Esophagus squamous epithelium (tissue), 5 donors: ENCODE data around the gene FAM193B. TPM values are rescaled to one million over a fixed set of nuclear protein-coding genes. Genes with fewer than 3 reads are reported as not detected.
A peak's percentile ranks its signal among the peaks of the same experiment; 100 is the strongest.

Experiments
- DNase-seq: peaks from one replicate; lab custom pipeline; 2025; lab: John Stamatoyannopoulos, UW
- H3K27ac ChIP-seq, 4 donors: fragments of 200-600 bp; sonication (generic); one replicate each; pipeline ENCODE4 v1.5.1; 2016 to 2019; ENCODE audit warnings: mild to moderate bottlenecking in 1 of 4
- H3K27me3 ChIP-seq, 4 donors: fragments of 200-600 bp; sonication (generic); 1 replicate in 3 of 4; 2 replicates in 1 of 4; pipeline versions ENCODE4 v1.5.1 to v1.6.0; 2017 to 2021; ENCODE audit warnings: antibody characterized with exemption in 1 of 4
- H3K36me3 ChIP-seq, 3 donors: fragments of 200-600 bp; sonication (generic); one replicate each; pipeline ENCODE4 v1.5.1; 2016 to 2019
- H3K4me1 ChIP-seq, 3 donors: fragments of 200-600 bp; sonication (generic); one replicate each; pipeline ENCODE4 v1.5.1; 2017 to 2019
- H3K4me3 ChIP-seq, 4 donors: fragments of 200-600 bp; sonication (generic); 1 replicate in 3 of 4; 2 replicates in 1 of 4; pipeline ENCODE4 v1.5.1; 2016 to 2019; ENCODE audit warnings: mild to moderate bottlenecking in 2 of 4, moderate library complexity in 1 of 4
- H3K9me3 ChIP-seq, 3 donors: fragments of 200-600 bp; sonication (generic); one replicate each; pipeline ENCODE4 v1.5.1; 2016 to 2019
- CTCF ChIP-seq, 6 experiments: fragments of 450-650 bp in 4 of 6; fragments of 200-600 bp in 2 of 6; sonication (generic) in 2 of 6; IDR thresholded peaks; one replicate each; pipeline ENCODE4 v1.5.1; 2016 to 2019; ENCODE audit warnings: antibody characterized with exemption in 6 of 6, mild to moderate bottlenecking in 4 of 6, moderate library complexity in 4 of 6
- POLR2A ChIP-seq, 4 donors: fragments of 450-650 bp; IDR thresholded peaks; one replicate each; pipeline ENCODE4 v1.6.1; 2017; ENCODE audit warnings: antibody characterized with exemption in 4 of 4, mild to moderate bottlenecking in 4 of 4, moderate library complexity in 3 of 4
- WGBS, 2 donors: methylation state at CpG; one replicate each; pipeline ENCODE4 v1.1.5; 2018; 5-methylcytosine and 5-hydroxymethylcytosine counted together
- intact Hi-C: fragments of 100-400 bp; cut with DNase I; formaldehyde crosslinking; loops from one replicate; pipeline ENCODE4 v1.15.0; 2022
- total RNA-seq, 4 donors: library from RNA; depleted of rRNA; stranded (reverse); fragments of >200 nt; gene quantifications; one replicate each; pipeline ENCODE4 v1.1.0, GENCODE V29; 2016
- donor health status: DM: yes; HTN: yes; CAD: no.

FAM193B gene
- total RNA-seq, 4 donors from 2014 or later = 28.5 to 52.1 (median 41.9) TPM

GRCh38 chr5:177601577-177602457 lies 47.5 kb upstream of the FAM193B start:
- Histone ChIP-seq H3K4me1 (peaks cover 18 to 49% (median 26%) of the 10 kb centered on the region in 3 donors), H3K27ac (peak overlapping the region; percentile 9 to 55 (median 28)), H3K27me3 (no peaks in the 10 kb centered on the region), H3K4me3 (no peak overlapping the region), H3K9me3 (no peaks in the 10 kb centered on the region), H3K36me3 (peaks cover 0 to 29% (median under 1%) of the 10 kb centered on the region in 3 donors)
- no peak for DNase-seq
- intact Hi-C loops = no loop called here
- TF ChIP-seq POLR2A (IDR thresholded peaks at IDR 0.05) = peak in 1 of 4 donors; percentile 25
- TF ChIP-seq CTCF (IDR thresholded peaks at IDR 0.05) = peak in 2 of 6 experiments; percentile 20 to 32
- 82 to 84% methylated on average over 7 to 11 of the region's 13 CpGs for WGBS, 2 donors

GRCh38 chr5:177601126-177601525 lies 46.8 kb upstream of the FAM193B start:
- H3K4me3 ChIP-seq = peak overlapping the region in 3 of 4 donors; percentile 71 to 95 (median 88)
- H3K36me3 ChIP-seq = peaks cover 5 to 30% (median 8%) of the 10 kb centered on the region in 3 donors
- H3K27ac ChIP-seq = peak overlapping the region in 3 of 4 donors; percentile 93 to 95 (median 94)
- no peaks in the 10 kb centered on the region for H3K27me3 ChIP-seq
- TF ChIP-seq CTCF (IDR thresholded peaks at IDR 0.05) (no peak), POLR2A (IDR thresholded peaks at IDR 0.05) (no peak)
- no peaks in the 10 kb centered on the region for H3K9me3 ChIP-seq
- intact Hi-C loops = no loop called here
- WGBS, 2 donors = 84 to 85% methylated on average over 10 to 11 of the region's 11 CpGs
- H3K4me1 ChIP-seq = peaks cover 18 to 46% (median 26%) of the 10 kb centered on the region in 3 donors
- no peak for DNase-seq

DNA sequence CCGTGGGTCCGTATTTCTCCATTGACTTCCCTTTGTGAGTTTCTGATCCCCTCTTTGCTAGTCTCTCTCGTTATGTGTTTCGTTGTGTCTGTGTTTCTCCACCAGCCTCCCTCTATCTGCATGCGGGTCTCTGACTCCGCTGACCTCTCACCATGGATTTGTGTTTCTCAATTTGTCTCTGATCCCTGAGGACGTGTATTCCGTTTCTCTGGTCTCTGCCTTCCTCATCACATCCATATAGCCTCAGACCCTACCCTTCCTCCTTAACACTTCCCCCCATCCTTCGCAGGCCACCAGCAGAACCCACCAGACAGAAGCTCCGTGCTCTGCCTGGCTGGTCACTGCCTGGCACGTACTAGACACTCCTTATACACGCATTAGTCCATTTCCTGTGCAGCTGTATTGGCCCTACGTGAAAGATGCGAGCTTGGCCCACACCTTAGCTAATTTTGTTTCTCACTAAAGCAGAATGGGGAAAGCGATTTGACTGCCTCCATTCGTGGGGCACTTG lies 46.2 kb upstream of the FAM193B start:
- no peak for DNase-seq
- peaks cover 18 to 46% (median 26%) of the 10 kb centered on the region in 3 donors for H3K4me1 ChIP-seq
- WGBS, 2 donors = 1 to 2% methylated on average over 15 to 16 of the region's 16 CpGs

GRCh38 chr5:177599731-177600507 lies 45.6 kb upstream of the FAM193B start, which contains the start of gene B4GALT7:
TSS of gene B4GALT7 (plus strand) at chr5:177600132. CDS start at chr5:177600211, 79 bp downstream.
- 0 to 4% methylated on average over 4 to 11 of the region's 86 CpGs for WGBS, 2 donors
- Histone ChIP-seq H3K36me3 (peaks cover 15 to 30% (median 20%) of the 10 kb centered on the region in 3 donors), H3K9me3 (no peaks in the 10 kb centered on the region), H3K4me3 (peak within 1 kb of the TSS; percentile 71 to 95 (median 88)), H3K27me3 (no peaks in the 10 kb centered on the region), H3K4me1 (peaks cover 18 to 46% (median 26%) of the 10 kb centered on the region in 3 donors), H3K27ac (peak within 1 kb of the TSS; percentile 93 to 95 (median 94))
- peak in 3 of 4 donors; percentile 15 to 88 (median 86) for TF ChIP-seq POLR2A (IDR thresholded peaks at IDR 0.05)
- TF ChIP-seq CTCF (IDR thresholded peaks at IDR 0.05) = peak in 1 of 6 experiments; percentile 19
- intact Hi-C loops = no loop called here
- no peak for DNase-seq

More for the DNA sequence above, 46.2 kb upstream of the FAM193B start:
- TF ChIP-seq CTCF (IDR thresholded peaks at IDR 0.05) (no peak), POLR2A (IDR thresholded peaks at IDR 0.05) (no peak)
- H3K27ac ChIP-seq = peak overlapping the region; percentile 93 to 95 (median 94)
- H3K4me3 ChIP-seq = peak overlapping the region; percentile 71 to 95 (median 88)
- no peaks in the 10 kb centered on the region for H3K9me3 ChIP-seq
- intact Hi-C loops = no loop called here
- H3K27me3 ChIP-seq = no peaks in the 10 kb centered on the region
- peaks cover 11 to 30% (median 13%) of the 10 kb centered on the region in 3 donors for H3K36me3 ChIP-seq
